AG20443 (cell line): ENCODE data around the gene VPS26C.
A peak's percentile ranks its signal among the peaks of the same experiment; 100 is the strongest.
"Not testable (repeated sequence)": the region's sequence is repeated elsewhere in the genome, so short reads cannot be mapped to it uniquely, and the experiment has no call there.

Experiments used
- DNase-seq: peaks from one replicate; pipeline ENCODE4 v3.0.0; 2012; ENCODE audit warnings: low spot score, mixed read lengths

Gene VPS26C

GRCh38 chr21:37230632-37231248 lies 36.4 kb downstream of the VPS26C start:
- no peak for DNase-seq

DNA sequence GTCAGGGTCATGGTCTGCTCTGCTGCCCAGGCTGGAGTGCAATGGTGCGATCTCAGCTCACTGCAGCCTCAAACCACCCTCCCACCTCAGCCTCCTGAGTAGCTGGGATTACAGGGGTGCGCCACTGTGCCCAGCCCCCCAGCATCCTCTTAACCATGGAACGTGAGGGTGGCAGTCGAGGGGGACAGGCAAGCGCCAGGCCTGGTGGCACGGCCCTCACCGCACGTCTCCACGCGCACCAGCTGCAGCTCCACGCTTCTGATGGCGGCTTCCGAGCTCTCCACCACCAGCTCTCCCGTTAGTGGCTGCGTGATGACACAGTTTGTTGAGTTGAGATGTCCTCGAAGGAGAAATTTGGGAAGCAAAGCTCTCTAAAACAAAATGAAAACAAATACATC lies 39.1 kb downstream of the VPS26C start:
- DNase-seq = no peak

GRCh38 chr21:37227071-37228002 lies 39.8 kb downstream of the VPS26C start:
- no peak for DNase-seq

GRCh38 chr21:37226041-37226920 lies 40.9 kb downstream of the VPS26C start:
- no peak for DNase-seq

DNA sequence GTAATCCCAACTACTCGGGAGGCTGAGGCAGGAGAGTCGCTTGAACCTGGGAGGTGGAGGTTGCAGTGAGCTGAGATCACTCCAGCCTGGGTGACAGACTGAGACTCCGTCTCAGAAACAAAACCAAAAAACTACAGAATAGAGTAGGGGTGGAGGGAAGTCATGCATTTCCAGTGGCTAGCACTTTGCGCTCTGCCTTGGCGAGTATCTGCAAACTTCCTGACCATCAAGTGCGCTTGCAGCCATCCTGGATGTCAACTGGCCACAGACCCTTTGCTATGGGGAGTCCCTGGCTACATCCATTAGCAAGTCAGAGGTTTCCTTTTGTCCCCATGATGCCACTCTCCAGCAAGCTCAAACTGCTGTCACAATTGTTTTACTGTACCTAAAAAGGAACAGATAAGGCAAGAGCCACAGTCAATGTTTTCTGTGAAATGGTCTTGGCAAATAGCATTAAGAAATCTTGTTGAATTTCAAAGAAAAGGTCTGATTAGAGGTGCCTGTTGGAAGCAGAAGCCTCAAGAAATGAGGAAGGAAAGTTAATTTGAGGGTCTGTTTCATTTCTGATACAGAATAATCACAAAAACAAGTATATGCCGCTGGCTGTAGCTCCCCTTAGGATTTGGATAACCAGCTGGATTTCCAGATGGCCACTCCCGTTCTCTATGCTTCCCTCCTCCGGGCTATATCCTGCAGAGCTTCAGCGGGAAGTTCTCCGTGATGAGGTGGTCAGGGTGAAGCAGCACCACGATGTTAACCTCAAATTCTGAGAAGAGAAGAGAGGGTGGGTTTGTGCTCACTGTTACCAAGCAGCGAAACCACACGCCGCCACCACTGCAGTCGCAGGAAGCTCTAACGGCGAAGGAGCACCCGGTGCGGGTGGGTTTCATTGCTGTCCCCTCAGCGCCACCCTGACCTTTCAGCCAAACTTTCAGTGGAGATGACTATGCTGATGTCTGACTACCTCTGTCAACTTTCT lies 42.0 kb downstream of the VPS26C start:
- DNase-seq = no peak

DNA sequence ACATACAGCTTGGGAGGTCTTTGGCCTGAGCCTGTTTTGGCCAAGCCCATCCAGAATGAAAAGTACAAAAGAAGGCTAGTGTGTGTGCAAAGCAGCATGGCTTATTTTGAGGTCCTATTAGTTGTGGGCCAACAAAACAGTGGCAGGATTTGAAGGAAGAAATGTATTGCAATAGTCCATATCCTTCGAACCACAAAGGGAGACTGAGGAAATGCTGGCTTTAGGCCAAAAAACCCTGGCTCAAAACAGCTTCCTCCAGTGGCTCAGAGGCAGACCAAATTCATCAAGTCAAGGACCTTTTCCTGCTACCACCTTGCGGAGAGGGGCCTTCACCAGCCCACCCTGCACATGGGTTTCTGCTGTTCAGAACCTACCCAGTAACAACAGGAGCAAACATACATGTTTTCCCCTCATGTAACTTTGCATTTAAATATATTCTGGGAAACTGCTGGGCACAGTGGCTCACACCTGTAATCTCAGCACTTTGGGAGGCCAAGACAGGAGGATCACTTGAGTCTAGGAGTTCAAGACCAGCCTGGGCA lies 43.3 kb downstream of the VPS26C start:
- DNase-seq = no peak

DNA sequence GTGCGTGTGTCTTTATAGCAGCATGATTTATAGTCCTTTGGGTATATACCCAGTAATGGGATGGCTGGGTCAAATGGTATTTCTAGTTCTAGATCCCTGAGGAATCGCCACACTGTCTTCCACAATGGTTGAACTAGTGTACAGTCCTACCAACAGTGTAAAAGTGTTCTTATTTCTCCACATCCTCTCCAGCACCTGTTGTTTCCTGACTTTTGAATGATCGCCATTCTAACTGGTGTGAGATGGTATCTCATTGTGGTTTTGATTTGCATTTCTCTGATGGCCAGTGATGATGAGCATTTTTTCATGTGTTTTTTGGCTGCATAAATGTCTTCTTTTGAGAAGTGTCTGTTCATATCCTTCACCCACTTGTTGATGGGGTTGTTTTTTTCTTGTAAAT lies 44.9 kb downstream of the VPS26C start:
- not testable (repeated sequence) for DNase-seq

GRCh38 chr21:37220981-37221664 lies 46.0 kb downstream of the VPS26C start:
- DNase-seq = peak; percentile 96

GRCh38 chr21:37220433-37220980 lies 46.6 kb downstream of the VPS26C start:
- DNase-seq = peak; percentile 65

DNA sequence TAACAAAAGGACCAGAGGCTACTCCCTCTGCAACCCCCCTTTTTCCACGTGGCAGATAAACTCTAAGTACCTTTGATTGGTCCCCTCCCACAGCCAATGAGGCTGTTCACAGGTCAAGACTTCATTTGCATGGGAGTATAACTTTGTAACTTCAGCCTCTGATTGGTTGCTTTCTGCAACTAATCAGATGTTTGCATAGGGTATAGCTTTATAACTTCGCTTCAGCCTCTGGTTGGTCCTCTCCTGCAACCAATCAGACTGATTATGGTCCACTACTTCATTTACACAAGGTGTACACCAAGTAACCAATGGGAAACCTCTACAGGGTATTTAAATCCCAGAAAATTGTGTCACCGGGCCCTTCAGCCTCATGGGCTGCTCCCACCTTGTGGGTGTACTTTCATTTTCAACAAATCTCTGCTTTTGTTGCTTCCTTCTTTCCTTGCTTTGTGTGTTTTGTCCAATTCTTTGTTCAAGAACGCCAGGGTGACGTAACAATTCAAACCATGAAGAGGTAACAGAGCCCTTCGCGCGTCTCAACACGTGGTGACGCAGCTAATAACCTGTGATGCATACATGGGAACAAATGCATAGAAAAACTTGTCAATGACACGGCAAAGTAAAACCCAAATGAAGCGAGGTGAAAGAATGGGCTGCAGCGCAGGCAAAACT lies 47.2 kb downstream of the VPS26C start:
- DNase-seq = no peak

GRCh38 chr21:37214952-37215351 lies 52.2 kb downstream of the VPS26C start:
- no peak for DNase-seq

GRCh38 chr21:37210799-37211198 lies 56.3 kb downstream of the VPS26C start:
- no peak for DNase-seq

DNA sequence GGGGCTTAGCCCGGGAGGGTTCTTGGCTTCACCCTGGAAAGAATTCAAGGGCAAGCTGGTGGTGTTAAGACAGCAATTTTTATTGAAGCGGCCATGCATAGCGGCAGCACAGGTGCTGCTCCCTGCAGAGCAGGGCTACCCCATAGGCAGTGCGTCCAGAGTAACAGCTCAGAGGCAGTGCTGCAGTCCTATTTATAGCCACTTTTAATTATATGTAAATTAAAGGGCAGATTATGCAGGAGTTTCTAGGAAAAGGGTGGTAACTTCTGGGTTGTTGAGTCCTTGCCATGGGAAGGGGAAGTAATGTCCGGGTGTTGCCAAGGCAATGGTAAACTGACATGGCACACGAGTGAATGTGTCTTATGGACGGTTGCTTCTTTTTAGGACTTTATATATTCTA lies 57.0 kb downstream of the VPS26C start:
- DNase-seq = no peak

DNA sequence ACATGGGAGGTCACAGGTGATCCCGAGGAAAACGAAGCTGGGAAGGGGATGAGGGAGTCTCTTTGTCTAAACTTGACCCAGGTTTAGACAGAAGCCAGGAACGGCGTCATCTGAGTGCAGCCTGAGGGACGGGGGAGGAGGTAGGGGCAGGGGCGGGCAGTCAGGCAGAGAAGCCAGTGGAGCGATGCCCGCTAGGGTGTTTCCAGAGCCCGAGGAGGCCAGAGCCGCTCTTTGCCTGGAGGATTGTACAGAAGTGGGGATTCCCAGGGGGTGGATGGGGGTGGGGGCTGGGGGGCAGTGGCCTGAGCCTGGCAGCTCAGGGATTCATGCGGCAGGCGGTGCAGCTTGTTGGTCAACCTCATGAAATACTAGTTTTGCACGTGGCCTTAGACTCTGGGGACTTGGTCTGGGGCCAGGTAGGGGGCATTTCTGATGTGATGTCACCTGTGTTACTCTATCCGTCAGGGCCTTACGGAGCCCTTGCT lies 58.4 kb downstream of the VPS26C start:
- DNase-seq = no peak

DNA sequence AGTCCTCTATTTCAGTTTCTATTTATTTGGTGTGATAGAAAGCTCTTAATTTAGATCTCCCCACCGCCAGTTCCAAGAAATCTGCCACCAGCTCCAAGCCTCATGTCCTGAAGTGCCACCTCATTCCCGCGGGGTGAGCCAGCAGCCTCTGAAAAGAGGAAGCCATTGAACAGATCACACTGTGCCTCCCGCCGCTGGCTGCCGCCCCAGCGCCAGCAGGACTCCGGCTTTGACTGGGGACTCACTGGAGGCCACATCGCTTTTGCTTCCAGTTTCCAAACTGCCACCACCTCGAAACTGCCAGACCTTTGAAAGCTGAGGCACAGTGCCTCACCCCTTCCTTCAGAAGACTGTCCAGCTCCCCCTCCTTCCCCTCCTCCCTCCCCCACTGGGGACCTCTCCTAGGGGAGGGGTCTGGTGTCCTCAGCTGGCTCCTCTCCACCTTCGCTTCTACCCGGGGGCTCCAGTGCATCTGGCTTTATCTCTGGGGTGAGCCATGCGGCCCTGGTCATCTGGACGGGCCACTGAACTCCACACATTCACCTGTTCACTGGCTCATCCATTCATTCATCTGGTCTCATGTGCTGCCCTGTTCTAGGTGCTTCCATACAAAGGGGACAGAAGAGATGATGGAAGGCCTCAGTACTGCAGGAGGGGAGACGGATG lies 58.9 kb downstream of the VPS26C start:
- DNase-seq = peak; percentile 66

DNA sequence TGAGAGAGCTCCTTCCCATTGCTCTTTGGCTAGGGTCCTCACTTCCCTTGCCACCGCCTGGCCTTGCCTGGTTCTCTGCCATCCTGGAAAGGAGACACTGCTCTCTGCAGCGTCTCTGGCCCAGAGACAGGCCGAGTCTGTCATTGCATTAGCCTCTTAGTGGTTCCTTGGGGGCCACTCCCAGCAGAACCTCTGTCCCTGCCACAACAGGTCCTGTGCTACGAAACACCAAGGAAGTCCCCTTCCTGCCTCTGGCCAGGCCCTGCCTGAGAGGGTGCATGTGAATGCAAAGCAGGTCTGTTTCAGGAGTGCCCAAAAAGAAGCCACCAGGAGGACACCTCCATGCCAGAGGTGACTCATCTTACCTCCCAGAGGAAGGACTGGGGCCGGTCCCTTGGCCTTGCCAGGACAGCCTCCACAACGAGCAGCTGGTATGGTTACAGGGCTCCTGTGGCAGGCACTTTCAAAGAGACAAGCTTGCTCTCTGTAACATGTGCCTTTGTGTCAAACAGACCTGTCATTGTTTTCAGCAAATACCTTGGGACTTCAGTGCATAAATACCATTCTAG lies 59.6 kb downstream of the VPS26C start:
- peak; percentile 68 for DNase-seq

- no peak for DNase-seq
Observed at GRCh38 chr21:37206496-37206895, 60.6 kb downstream of the VPS26C start.

GRCh38 chr21:37204580-37204979 lies 62.6 kb downstream of the VPS26C start:
- no peak for DNase-seq
